HG03280 (cell line): Measurements from ENCODE around the gene THAP7.
"Not testable (repeated sequence)": the region's sequence is repeated elsewhere in the genome, so short reads cannot be mapped to it uniquely, and the experiment has no call there.

Experiments used
- ATAC-seq: cut with Tn5 transposase; IDR thresholded peaks from one replicate; pipeline ENCODE4 v1.9.1; 2021; ENCODE audit warnings: mild to moderate bottlenecking, moderate library complexity; ENCODE audit not compliant: unreplicated experiment

THAP7 gene

DNA sequence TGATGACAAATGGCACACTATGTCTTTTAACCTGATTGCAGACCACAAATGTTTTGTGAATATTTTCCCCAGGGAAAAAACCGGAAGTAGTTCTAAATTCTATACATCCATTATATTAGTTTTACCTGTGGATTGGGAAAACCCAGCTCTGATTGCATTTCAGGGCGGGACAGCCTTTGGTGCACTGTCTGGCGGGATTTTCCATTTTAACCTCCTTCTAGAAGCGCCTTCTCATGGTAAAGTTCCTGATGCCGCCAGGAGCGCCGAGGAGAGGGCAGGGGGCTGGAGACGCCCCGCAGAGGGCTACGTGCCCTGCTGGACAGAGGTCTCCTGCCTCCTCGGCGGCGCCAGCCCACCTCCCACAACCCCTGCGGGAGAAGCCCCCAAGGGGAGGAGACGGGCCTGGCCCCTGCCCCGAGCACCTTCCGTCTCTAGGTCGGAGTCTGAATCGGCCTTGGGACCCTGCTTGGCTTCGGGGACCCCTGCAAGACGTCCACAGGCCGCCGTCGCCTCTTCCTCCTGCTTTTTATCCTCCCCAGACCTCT is 11.8 kb upstream of the THAP7 start:
- ATAC-seq = no peak

DNA sequence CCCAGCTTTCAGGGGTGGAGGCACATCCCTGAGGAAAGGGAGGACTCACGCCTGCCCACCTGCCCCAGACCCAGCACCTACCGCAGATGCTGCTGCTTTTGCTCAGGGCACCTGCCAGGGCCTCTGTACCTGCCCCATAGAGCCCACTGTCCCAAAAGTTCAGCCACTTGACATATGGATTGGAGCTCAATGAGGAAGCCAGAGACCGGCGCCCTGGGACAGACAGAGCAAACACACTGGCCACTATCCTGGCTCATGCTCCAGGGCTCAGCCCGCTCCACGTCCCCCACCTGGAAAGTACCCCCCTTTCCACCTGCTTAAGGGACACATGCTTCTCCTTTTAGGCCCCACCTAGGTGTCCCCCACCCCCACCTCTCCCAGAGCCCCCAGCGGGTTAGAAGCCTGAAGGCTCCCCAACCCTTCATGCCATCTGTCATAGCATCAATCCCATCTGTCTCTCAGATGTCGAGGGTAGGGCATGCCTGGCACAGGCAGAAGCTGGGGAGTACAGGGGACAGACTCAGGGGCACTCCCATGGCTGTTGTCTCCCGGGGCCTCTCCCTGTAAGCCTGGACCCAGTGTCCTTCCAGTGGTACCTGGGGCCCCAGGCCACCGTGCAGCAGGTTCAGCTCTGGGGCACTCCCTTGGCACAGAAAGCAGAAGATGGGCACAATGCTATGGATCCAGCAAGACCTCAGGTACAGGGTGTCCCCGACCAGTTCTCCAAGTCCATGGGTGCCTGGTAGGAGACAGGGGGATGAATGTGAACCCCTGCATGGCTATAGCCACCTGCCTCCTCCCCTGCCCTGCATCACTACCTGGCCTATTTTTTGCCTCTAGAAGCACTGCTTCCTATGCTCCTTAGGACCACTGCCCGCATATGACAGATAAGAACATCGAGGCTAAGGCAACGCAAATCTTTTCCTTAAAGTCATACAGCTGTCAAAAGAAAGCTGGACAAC is 10.8 kb upstream of the THAP7 start:
- ATAC-seq = no peak

DNA sequence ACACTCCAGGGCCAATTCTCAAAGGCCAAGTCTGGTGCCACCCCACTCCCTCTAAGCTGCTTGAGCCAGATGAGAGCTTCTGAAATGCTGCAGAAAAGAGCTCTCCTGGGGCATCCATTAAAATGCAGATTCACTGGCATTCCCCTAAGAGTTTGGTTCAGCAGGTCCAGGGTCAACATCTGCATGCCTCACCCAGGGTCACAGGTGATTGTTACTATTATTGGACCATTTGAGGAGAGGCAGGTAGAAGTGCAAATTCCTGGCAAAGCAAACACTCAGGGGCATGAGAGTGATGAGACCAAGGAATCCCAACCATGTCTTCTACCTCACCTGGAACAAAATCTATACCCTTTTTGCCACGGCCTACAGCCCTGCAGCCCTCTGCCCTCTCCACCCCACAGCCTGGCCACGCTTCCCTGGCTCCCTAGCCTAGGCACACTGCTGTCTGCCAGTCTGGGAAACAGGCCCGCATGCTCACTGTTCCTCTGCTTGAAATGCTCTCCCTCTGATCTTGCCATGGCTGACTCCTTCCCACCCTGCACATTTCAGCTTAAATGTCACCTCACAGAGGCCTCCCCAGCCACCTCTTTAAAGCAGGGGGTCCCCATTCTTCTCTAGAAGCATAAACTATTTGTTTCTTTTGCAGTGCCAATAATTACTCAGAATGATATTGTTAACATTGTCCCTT is 8.7 kb upstream of the THAP7 start:
- no peak for ATAC-seq

DNA sequence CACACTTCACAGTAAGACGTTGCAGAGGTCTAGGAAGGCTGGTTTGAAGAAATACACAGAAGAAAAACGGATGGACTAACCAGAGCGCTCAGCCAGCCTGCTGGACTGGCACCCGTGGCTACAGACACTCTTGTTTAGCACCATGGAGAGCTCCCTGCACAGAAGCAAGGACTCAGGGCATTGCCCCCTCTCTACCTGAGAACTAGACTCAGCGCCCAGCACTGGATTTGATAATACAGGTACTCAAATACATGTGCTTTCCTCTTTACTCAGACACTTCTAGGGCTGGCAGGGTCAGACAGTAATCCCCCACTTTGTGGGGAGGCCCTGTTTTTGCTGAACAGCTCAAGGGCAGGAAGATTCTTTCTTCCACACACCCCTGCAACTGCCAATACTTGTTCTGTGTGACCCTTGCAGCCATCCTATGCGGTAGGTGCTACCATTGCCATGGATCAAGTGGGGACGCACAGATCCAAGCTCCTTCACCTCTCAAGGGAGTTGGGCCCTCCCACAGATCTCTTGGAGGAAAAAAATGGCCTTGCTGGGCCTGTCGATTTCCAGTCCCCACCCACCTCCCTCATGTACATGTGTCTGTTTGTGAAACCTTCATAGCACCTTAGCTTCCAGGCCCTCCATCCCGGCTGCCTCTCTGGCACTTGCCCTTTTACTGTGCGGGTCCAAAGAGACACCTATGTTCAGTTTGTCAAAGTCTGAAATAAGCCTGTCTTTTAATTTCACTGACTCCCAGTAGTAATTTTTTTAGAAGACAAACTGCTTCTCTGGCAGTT is 7.9 kb upstream of the THAP7 start:
- ATAC-seq = no peak

DNA sequence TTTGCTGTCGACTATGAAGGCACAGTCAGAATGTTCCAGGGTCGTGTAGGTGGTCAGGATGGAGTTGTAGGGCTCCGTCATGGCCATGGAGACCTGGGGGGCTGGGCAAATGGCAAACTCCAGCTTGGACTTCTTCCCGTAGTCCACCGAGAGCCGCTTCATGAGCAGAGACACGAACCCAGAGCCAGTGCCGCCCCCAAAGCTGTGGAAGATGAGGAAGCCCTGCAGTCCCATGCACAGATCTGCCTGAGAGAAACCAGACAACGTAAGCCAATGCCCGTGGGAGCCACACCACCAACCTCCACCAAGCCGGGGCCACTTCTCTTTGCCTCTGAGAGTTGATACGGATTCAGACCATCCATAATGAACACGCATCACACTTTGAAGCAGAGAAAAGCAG is 7.3 kb upstream of the THAP7 start:
- not testable (repeated sequence) for ATAC-seq

DNA sequence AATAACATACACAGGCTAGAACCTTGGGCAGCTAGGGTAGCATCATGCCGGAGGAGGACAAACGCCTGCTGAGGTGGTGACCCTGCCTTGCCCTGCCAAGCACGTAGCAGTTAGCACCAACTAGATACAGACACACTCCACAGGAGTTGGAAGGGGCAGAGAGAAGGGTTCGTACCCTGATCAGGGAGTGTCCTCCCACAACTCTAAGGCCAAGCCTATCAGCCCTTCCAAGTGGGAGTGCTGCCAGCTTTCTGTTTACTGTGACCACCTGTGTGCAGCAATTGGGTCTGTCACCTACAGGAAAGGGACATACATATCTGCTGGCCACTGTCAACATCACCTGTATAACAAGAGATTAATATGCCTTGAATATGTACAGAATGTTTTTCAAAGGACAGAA is 1.9 kb upstream of the THAP7 start:
- ATAC-seq = no peak

DNA sequence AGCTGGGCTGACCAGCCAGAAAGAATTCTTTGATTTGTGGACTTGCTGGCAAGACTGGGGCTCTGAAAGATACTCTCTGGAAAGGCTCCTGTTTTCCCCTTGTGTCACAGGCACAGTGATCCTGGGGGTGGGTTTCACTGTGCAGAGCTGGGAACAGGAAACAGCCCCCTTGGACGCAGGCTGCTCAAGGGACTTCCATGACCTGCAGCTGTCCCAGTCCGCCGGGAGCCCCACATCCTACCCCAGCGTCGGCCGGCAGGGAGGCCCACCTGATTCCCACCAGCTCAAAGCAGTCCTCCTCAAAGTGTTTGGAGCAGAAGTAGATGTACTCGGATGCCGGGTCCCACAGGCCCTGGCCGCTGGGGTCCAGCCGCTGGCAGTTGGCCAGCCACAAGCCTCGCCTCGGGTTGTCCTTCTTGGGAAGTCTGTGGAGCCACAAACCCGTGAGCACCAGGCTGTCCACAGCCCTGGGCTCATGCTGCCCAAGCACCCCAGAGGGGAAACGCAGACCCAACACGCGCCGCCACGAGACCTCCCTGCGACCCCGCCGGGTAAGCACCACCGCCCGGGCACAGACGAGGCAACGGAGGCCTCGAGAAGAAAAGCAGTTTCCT is 824 bp downstream of the THAP7 start:
- ATAC-seq = no peak

DNA sequence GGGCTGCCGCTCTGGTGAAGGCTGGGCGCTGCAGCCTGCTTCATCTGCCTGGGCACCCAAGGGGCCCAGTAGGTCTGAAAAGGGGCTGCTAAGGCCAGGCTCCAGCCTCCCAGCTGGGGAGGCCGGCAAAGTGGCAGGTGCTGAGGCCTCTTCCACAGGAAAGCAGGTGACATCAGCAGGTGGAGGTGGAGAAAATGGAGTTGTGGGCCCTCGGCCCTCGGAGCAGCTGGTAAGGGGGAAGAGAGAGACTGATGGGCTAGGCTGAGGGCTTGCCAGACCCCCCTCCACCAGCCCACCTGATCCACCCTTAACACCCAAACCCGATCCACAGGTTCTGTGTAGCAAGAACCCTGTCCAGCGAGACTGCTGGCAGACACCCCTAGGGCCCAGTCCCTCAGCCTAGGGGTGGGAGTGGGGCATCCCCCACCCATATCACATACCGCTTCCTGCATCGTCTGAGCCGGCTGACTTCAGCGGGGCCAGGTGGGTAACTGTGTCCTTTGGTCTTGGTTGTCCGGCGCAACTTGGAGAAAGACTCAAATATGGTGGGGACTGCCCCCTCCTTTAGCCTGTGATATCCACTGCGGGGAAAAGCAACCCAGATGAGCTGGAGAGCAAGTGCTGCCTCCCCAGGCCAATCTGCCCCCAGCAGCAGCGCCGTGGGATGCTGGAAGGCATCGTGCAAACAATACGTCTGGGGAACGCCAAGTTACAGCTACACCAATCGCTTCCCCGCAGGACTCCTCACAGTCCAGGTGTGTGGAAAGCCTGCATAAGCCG is 1.5 kb downstream of the THAP7 start:
- no peak for ATAC-seq

DNA sequence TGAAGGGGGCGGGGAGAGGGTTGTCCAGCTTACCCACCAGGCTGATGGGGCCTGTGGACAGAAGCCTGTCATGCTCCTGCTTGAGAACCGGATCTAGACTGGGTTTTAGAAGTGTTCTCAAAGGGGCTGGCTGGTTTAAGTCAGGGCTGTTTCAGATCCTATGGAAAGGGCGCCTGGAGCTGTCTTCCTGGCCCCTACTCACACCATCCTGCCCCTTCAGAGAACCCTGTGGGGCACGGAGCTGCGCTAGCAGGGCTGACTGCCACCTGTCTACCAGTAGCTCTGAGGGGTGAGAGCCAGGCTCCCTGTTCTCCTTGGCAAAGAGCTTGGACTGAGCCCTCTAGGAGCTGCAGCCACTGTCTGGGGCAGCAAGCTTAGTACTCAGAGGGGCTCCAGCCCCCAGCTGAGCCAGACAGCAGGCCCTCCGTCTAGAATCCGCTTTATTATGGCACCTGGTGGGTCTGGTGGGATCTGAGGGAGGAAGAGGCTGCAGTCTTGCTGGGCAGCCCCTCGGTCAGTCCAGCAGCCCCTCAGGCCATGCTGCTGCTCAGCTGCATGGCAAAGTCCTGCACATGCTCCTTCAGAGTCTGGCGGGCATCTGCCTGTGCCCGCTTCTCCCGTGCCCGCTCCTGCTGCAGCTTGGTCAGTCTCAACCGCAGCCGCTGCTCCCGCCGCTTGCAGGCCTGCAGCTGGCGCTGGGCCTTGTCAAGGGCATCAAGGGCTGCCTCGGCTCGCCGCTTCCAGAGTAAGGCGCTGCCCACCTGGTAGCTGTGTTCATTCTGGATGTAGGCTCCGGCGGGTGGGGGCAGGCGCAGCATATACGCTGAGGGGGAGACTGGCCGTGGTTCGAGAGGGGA is 2.3 kb downstream of the THAP7 start:
- no peak for ATAC-seq

DNA sequence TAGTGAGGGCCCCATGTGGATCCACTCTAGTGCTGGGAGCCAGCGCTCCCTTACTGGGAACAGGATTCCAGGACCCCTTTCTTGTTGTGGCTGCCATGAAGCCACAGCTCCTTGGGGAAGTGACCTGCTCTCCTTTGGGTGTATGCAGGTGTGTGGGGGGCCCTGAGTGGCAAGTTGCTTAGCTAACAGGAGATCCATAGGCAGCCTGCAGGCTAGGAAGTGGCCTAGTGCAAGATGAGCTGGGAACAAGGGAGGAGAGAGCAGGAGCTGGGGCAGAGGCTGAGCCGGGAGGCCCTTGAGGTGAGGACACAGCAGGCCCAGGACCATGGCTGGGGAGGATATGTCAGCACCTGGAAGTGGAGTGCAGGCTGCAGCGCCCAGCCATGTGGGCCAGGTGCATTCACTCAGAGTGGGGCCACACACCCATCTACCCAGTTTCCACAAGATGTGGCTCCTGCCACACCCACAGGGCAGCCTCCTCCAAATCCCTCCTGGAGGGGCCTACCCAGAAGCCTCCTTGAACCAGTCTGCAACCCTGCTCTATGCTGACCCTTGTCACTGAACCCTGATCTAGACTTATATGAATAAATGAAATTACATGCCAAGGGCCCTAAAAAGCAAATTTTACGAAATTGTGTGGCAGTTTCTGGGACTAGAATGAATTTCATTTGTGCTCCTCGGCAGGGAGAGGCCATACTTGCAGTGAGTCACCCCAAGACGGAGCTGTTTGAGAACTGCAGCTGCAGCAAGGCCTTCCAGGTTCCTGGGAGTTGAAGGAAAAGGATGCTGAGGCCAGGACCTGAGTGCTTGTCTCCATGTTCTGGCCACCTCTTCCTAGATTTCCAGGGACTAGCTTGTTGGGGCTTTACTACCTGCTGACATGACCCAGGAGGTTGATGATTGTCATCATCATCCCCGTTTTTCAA is 3.2 kb downstream of the THAP7 start:
- ATAC-seq = no peak

DNA sequence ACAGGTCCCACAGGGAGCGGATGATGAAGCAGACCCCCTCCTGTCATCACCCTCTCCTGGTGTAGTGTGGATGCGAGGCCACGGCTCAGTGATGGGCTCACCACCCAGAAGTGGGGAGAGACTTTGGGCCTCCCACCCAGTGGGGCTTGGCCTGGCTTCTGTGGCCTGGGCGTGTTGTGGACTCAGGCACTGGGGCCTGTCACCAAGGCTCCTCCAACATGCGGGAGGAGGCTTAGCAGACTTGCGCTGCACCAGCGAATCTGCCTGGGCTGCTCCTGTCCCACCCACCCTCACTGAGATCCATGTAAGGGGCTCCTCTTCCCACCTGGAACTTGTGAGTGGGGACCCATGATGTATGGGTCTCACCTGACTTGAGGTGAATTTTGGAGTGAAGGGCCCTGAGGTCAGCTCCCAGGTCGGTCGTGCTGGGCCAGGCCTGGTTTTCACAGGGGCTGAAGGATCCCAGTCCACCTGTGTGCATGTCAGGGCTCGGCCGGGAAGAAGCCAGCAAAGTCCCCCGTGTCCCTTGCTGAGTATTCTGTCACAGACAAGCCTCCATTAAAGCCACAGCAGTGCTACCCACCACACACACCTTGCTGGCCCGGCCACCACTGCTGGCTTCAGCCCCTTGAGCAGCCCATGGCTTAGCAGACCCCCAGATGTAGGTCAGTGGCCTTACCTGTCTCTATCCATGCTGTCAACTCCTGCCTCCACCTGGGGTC is 4.2 kb downstream of the THAP7 start:
- ATAC-seq = no peak

DNA sequence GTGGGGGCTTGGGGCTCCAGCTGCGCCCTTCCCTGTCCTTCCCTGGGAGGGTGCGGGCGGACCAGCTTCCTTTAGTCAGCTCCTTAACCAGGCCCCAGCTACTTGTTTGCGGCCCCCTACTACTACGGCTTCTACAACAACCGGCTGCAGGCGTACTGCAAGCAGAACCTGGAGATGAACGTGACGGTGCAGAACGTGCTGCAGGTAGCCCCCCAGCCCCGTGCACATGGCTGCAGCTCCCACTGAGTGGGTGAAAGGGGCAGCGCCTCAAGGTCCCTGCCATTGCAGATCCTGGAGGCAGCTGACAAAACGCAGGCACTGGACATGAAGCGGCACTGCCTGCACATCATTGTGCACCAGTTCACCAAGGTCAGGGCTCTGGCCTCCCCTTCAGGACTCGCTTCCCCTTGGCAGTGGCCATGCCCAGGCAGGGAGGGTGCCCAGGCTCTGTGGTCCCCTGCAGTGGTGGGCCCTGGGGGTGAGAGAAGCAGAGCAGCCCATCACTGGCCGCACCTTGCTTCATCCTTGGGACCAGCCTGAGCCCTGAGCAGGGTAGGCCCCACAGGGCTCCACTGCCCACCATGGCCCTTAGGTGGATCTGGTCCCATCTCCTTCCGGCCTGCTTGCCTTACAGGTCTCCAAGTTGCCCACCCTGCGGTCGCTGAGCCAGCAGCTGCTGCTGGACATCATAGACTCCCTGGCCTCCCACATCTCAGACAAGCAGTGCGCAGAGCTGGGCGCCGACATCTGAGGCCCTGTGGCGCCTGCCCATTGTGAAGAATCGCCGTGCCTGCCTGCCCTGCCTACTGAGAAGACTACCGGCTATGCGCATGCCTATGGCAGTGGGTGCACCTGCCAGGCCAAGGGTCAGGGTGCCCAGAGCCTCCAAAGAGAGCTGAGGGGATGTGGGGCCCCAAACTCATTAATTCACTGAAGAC is 5.1 kb downstream of the THAP7 start:
- ATAC-seq = no peak

DNA sequence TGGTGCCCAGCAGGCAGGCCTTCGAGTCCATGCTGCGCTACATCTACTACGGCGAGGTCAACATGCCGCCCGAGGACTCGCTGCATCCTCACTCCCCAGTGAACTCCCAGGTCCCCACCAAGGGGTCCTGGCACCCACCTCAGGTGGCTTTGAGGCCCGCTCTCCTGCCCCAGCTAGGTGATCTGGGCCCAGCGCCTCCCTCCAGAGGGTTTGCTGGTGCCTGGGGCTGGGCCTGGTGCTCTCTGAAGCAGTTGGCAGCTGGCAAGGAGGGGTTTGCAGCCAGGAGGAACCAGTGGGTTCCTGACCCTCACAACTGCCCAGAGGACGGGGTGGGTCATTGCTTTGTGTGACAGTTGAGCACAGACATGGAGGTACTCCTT is 5.9 kb downstream of the THAP7 start:
- ATAC-seq = no peak

DNA sequence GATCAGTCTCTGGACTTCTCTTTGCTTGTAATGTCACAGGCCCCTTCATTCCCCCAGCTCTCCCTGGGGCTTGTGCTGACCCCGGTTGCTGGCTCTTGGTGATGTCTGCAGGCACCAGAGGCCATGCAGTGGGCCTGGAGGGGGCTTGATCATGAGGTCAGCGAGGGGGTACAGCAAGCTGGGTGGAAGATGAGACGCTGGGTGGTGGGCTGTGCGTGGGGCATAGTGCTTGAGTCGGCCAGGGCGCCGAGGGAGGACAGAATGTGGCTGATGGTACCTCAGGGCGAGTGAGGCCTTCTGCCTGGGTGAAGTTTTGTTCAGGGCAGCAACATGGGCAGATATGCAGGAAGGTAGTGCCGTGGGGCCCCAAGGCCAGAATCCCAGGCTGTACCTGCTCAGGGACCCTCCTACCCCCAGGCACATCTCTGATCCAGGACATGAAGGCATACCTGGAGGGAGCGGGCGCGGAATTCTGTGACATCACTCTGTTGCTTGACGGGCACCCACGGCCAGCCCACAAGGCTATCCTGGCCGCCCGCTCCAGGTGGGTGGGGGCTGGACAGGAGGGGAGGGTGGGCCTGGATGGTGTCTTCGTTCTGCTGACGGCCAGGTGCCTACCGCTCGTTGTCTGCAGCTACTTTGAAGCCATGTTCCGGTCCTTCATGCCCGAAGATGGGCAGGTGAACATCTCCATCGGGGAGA is 6.4 kb downstream of the THAP7 start:
- ATAC-seq = no peak

DNA sequence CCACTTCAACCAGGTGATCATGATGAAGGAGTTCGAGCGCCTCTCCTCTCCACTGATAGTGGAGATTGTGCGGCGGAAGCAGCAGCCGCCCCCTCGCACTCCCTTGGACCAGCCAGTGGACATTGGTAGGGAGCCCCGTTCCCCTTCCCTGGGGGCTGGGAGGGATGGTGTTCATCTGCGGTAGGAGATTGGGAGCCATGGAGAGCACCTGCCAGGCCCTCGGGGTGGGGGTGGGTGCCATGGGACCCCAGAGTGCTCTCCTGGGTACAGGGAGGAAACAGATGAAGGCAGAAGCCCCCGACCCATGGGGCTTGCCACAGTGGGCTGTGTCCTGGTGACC is 7.0 kb downstream of the THAP7 start:
- ATAC-seq = no peak
